ENCODE measurements around the gene THRB. TPM values are rescaled to one million over a fixed set of nuclear protein-coding genes. Genes with fewer than 3 reads are reported as not detected.

THRB gene
- total and polyA plus RNA-seq, 9 of the 15 experiments (the other 6 are each of a cell fraction or from before 2014, with no cell fraction given): 1.7 to 14.9 (median 6.9) TPM

- TF ChIP-seq CLOCK (CRISPR knock-in tag; IDR thresholded peaks at IDR 0.05; ENCODE audit: borderline replicate concordance) (no peak), ZNF24 (IDR thresholded peaks at IDR 0.05) (0 out of 2 replicates have a peak, but pooled peaks have one; percentile 6), ATF4 (CRISPR knock-in tag; IDR thresholded peaks at IDR 0.05) (peak; percentile 73), CEBPG (CRISPR knock-in tag; IDR thresholded peaks at IDR 0.05) (peak; percentile 56; the same call in 1 of the 2 replicates), CEBPG (tag; conservative IDR thresholded peaks at IDR 0.05 in 1 of 2, IDR thresholded peaks at IDR 0.05 in 1 of 2) (peak; percentile 80 to 90), SOX6 (IDR thresholded peaks at IDR 0.05) (no peak), ZNF354B (CRISPR knock-in tag; IDR thresholded peaks at IDR 0.05) (no peak), RUNX1 (IDR thresholded peaks at IDR 0.05; ENCODE audit: low read depth) (no peak), ZNF175 (CRISPR knock-in tag; IDR thresholded peaks at IDR 0.05; ENCODE audit: low read depth) (no peak), U2AF2 (optimal IDR thresholded peaks at IDR 0.05; ENCODE audit: low read depth, low read length) (no peak), UBTF (IDR thresholded peaks at IDR 0.05; ENCODE audit: borderline replicate concordance in 1 of 2, low read depth in 2 of 2, low read length in 2 of 2) (no peak), ZEB2 (IDR thresholded peaks at IDR 0.05) (0 out of 2 replicates have a peak, but pooled peaks have one; percentile 22), IRF1 (CRISPR knock-in tag; IDR thresholded peaks at IDR 0.05; ENCODE audit: borderline replicate concordance) (no peak), ATF3 (IDR thresholded peaks at IDR 0.05) (peak; percentile 84), ATF3 (CRISPR knock-in tag; conservative IDR thresholded peaks at IDR 0.05) (no peak), EZH2 (IDR thresholded peaks at IDR 0.05; ENCODE audit: borderline replicate concordance, low read depth, low read length) (no peak), CEBPB (tag; IDR thresholded peaks at IDR 0.05) (peak; percentile 60), GATAD2B (IDR thresholded peaks at IDR 0.05; ENCODE audit: borderline replicate concordance) (no peak)
Measured at GRCh38 chr3:24100696-24101402, 393.8 kb downstream of the THRB start (continued).

Data from K562 (cell line).